HG03442 (cell line): Measurements from ENCODE around the gene LIG4.
"Not testable (repeated sequence)": the region's sequence is repeated elsewhere in the genome, so short reads cannot be mapped to it uniquely, and the experiment has no call there.

ENCODE experiments used
- ATAC-seq: cut with Tn5 transposase; IDR thresholded peaks from one replicate; pipeline ENCODE4 v1.9.1; 2021; ENCODE audit warnings: mild to moderate bottlenecking, moderate library complexity; ENCODE audit not compliant: unreplicated experiment

LIG4 gene

DNA sequence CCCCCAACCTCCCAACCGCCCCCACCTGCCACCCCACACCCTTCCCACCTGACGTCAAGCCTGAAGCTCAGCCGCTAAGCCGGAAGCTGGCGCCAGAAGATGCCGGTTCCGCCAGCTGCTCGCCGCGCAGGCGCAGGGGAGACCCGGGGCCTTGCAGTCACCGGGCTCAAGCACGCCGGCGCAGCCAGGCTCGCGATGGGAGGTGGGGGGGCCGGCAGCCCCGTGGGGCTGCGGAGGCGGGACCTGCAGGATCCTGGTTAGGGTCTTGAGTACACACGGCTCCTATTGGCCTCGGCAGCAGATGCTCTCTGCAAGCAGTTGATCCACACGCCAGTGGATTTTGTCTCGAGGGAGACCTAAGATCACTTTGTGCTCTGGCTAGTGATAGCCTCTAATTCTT is at the start of gene LIG4:
Gene LIG4 (minus strand): TSS at position 101 of the 400 bp plus-strand sequence. CDS start 4,268 bp downstream, outside the sequence.
- peak; percentile 66 for ATAC-seq

DNA sequence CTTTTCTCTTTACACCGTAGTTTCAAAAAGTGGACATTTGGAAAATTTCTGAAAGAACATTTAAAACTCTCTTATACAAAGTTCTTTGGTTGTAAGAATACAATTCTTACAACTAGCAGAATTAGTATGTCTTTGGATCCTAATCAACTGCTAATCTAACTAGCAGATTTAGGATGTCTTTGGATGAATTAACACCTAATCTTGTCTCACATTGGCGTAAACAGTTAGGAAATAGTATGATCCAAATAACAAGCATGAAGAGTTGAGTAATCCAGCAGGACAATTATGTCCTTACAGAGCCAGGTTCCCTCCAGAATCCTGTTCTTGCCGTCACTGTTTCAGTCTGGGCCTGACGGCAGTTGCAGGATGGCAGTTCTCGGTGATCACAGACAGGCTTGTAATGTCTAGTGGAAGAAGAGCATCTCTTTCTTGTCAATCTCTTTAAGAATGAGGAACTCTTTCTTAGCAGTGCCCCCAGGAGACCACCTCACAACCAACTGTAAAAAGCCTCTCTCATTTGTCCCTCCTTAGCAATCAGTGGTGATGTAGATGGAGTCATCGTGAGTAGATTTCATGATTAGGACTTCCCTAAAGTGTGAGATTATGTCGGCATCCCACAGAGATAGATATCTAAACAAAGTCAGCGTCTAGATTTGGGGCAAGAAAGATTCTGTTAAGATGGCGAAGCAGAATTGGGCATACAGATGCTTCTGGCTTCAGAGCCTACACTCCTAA is 48.5 kb upstream of the LIG4 start:
- no peak for ATAC-seq

DNA sequence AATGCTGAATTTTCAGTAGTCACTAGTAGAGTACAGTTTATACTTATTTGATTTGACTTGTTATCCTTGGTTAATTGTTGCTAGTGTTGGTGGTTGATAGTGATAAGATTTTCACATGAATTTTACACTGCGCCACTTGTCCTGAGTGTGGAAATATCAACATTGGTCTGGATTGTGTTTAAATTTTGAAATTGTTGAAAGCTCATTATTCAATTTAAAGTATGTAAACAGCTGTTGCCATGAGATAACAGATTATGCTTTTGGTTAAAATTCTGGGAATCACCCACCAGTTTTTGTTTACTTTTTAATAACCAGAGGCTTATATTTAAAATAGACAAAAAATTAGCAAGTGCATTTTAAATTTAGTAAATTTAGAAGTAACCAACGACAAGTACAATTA is 41.9 kb upstream of the LIG4 start:
- ATAC-seq, result no peak

DNA sequence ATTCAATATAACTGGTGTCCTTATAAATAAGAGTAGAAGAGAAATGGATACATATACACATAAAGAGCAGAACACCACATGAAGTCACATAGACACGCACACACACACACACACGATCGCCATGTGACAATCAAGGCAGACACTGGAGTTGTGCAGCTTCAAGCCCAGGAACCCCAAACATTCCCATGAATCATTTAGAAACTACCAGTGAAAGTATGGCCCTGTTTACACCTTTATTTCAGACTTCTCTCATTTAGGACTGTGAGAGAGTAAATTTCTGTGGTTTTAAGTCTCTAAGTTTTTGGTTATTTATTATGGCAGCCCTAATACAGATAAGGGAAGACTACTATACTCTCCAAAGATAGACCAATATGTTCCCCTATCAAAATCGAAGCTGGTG is 33.8 kb upstream of the LIG4 start:
- peak; percentile 64 for ATAC-seq

DNA sequence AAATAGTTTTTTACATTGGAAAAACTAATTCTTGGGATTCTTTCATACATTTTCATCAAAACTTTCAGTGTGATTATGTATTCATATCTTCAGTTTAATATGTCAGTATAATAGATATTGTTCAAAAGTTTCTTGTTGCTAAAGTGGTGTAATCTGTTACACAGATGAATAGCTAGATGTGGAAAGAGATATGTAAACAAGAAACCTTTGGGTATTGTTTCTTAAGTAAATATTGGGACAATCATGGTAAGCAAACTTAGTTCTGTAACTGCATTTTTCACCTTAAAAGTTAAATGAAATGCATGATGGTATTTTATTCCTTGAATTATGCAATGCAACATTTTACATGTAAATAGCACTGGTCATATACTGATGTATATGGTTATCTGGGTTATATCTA is 15.0 kb upstream of the LIG4 start:
- ATAC-seq, result no peak

DNA sequence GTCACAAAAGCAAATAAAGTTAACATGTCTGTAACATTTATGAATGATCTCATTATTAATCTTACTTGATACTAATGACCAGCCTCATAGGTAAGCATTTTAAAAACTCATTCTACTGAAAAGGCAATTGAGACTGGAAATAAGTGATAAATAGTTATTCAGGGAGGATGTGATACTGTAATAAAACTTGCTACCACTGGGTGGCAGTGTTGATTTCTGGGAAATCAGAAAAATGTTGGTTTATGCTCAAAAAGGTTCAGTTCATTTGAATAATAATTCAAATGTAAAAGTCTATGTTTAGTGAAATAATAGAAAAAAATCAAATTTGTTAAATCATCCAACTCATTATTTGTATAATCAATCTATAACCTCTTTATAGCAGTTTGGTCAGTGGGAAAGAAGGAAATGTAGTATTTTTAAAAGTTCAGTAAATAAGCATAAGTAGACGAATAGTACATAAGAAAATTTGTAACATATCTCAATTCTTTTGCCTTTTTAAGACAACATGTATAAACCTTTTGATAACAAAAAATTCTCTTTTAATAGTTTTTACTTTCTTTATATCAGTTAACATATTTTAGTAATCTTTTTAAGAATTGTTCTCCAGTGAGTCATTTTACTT is 12.4 kb upstream of the LIG4 start:
- ATAC-seq, result no peak

DNA sequence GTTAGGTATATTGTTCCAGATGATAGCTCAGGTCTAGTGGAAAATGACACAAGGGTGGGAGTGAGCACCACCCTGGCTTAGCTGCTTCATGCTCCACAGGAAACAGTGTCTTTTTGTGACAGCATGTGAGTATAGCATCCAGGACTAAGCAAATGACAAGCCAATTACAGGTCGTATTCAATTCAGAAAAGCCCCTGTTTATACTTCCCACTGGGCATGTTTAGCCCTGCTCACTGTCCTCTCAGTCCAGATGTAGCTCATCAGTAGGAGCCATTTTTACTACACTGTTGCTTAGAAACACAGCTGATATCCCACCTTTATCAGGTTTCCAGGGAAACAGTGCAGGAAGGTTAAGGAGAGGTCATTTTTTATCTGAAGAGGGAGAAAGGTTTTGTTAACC is 10.8 kb upstream of the LIG4 start:
- ATAC-seq, result peak; percentile 34

DNA sequence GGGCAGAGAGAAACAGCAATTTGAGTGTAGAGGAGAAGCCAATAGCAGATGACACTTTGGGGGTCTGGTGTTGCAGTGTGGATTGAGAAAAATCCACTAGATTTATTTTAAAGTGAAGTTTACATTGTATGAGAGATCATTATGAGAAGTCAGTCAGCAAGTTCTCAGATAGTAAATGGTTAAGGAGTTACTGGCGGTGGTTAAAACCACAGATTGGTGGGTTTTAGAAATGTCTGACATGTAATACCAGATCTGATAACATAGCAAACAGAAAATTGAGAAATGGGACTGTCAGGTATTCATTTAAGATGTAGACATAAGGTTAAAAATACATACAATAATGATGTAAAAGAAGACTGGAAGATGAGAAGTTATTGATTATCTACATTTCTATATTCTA is 10.1 kb upstream of the LIG4 start:
- peak; percentile 49 for ATAC-seq

DNA sequence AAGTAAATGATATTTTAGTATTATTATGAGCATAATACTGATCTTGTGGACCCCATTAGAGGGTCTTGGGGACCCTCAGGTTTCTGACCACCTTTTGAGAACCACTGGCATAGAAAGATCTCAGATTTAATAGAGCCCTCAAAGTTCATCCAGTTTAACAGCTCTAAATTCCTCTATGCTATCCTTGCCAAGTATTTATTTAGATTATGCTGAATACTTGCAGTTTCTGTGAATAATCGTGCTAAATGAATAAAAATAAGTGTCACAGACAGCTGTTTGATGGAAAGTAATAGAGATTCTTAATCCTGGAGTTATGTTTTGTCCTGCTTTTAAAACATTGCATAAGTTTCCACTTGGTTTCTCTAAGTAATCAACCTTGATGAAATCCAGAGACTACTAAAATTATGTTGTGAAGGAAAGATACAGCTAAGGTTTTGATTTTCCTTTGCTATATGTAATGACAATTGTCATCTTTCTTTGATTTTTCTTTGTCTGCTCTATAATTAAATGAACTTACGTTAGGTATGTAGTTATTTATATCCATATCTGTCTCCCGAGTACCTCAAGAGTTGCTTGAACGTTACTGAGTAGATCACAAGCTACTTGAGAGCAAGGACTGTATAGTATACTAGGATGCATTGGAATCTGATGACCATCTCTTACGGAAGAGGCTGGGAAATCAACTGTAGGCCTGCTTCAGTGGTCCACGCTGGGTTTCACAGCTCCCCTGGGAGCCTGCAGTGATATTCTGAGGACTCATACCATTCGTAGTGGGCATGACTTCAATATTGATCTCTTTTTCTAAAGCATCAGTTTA is 8.6 kb upstream of the LIG4 start:
- no peak for ATAC-seq

DNA sequence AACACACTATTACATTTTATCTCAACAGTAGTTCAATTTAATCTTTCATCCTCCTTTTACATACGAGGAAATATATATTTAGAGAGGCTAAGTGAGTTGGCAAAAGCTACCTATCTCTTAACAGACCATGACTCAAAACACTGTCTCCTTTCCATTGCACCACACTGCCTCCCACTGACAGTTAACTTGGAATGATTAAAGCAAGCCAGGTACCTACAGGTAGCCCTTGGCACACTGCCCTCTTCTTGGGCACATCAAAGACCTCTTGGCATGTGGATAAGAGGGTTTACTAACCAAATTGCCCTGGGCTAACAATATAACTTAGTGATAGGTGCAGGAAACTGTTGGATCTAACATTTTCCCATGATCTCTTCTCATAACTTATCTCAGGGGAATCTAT is 4.7 kb upstream of the LIG4 start:
- ATAC-seq, result no peak

DNA sequence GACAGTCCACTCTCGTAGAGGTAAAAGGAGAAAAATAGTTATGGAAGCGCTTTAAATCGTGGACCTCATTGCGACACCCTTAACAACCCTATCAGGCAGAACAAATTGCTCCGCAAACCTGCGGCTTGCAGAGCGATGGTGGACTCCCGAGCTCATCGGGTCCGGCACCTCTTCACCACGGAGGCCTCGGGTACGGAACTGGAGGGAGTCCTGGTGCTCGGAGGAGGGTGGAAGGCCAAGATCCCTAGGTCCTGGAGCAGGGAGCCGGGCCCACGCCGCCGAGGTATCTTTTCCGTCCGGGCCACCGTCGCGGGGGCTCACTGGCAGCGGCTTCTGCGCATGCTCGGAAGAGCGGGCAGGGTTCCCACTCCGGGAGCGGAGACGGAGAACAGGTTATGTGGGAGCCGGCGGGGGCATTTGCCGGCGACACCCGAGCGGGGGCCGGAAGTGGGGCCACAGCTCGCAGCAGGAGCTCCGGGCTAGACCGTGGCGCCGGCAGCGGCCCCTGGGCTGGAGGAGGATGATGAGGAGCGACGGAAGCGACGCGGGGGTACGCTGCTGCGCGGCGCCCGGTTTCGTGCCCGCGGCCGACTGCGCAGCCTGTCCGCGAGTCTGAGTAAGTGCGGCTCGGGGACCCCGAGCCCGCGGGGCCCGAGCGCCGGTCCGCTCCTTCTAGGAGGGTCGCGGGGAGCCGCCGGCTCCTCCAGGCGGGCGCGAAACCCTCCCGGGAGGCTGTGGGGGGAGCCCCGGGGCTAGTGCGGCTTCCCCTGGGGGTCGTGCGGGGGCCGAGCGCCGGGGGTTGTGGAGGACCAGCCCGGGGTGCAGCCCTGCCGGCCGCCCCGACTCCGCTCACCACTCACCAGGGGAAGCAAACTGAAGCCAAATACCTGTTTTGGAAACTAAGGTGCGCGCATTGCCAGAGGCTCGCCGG is 3.0 kb upstream of the LIG4 start, which contains the start of gene ABHD13:
Gene ABHD13 (plus strand): TSS at position 349 of the 931 bp plus-strand sequence. CDS start 10,827 bp downstream, outside the sequence.
- ATAC-seq, result peak; percentile 73

DNA sequence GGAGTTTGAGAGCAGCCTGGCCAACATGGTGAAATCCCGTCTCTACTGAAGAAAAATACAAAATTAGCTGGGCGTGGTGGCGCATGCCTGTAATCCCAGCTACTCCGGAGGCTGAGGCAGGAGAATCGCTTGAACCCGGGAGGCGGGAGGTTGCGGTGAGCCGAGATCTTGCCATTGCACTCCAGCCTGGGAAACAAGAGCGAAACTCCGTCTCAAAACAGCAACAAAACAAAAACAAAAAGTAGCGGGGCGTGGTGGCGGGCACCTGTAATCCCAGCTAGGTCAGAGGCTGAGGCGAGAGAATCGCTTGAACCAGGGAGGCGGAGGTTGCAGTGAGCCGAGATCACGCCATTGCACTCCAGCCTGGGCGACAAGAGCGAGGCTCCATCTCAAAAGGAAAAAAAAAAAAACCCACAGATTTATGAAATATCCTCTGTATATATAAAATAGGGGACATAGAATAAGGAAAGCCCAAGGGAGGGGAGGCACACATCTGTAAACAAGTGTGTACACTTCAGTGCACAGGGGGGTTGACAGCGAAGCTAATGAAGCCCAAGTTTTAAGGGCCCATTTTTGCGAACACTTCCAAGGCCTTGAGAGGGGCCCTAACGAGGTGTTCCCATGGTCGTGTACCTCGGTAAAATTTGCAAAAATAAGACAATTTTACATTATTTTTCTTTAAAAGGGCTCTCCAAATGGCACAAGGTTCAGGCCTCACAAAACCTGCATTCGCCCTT is 2.1 kb upstream of the LIG4 start:
- ATAC-seq, result not testable (repeated sequence)

DNA sequence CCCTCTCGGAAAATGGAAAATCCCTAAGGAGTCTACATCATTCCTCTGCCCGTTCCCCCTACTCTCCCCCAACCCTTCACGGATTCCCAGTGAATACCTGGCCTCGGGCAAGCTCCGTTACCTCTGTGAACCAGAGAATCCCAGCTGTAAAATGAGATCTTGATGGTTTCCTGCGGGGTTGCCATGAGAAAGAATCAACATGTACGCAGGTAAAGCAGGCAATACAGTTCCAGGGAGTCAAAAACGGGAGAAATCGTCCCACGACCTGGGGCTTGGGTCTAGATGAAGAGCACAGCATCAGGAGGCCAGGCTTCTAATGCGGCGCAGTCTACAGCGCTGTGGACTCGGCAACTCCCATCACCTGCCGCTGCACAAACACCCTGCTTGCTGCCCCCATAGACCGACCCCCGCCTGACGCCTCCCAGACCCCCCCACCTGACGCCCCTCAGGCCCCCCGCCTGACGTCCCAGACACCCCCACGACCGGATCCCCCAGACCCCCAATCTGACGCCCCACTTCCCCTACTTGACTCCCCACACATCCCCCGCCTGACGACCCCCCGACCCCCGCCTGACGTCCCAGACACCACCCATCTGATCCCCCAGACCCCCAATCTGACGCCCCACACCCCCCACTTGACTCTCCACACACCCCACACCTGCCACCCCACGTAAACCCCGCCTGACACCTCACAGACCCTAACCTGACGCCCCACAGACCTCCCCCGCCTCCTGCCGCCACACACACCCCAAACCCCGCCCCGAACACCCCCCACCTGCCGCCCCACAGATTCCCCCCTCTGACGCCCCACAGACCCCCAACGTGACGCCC is 680 bp downstream of the LIG4 start:
- ATAC-seq, result no peak

DNA sequence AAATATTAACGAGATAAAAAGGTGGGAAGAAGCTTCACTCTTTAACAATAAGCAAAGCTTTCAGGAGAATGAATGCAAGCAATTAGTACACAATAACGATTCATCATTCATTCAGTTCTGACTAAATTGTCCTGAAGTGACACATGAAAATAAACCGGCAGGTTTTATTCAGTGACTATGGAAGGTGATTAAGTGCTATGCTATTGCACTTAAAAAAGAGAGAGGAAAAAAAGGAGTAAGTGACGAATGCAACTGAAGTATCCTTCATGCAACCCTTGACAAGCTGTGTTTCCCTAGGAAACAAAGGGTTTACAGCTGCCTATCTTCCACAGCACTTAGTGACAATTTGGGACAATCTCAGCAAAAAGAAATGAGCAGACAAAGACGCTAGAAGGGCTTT is 1.4 kb downstream of the LIG4 start:
- no peak for ATAC-seq

DNA sequence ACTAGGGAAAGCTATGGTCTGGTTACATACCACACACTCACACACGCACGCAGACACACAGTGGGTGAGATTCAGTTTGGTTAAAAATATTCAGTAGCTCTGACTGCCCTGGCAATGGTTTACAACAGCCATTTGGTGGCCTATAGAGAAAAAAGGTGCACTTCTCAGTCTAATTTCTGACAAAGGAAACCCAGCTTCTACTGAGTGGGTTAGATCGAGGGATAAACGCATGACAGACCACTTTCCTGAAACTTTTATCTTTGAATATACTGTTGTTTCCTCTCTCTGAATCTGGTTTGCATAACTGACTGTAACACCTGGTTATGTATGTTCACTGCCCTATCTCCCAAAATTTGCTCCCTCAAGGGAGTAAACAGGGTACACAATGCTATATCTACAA is 2.5 kb downstream of the LIG4 start:
- peak; percentile 35 for ATAC-seq

DNA sequence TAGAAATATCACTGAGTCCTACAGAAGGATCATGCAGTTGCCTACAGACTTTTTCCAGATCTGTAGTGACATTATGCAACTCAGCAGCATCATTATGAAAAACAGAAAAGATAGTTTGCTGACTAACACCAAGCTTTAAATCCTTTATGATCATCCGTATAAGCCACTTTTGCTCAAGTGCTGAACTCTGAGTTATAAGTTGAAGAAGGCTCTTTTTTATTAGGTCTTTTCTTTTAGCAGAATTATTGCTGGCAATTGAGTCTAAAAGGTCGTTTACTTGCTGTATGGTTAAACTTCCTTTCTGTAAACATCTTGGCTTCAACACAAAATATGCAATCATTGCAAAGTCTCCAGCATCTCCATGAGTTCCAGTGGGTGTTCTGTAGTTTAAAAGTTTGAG is 4.8 kb downstream of the LIG4 start:
- ATAC-seq, result no peak

DNA sequence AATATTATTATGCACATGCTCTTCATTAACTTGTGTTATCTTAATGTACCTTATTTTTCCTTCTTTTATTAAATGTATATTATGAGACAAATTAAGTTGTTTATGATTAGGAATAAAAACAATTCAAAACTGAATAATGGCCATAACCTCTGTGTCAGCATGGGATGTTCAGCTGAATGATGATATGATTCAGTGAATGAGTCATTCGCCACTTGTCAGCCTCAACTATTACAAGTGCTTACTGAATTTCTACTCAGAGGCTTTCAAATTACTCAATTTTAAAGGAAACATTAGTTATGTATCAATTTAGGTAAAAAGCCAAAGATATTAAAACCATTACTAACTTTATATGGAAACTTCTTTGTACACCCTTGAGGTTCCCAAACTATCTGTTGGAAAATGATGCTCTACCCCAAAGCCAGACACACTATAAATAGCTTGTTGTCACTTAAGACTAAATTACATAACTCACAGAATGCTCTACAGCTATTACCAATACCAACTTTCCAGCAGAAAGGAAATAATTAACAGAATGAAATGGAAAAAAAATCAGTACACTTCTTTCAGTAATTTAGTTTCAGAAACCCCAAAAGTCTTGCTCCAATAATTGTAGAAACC is 14.4 kb downstream of the LIG4 start:
- ATAC-seq, result no peak

DNA sequence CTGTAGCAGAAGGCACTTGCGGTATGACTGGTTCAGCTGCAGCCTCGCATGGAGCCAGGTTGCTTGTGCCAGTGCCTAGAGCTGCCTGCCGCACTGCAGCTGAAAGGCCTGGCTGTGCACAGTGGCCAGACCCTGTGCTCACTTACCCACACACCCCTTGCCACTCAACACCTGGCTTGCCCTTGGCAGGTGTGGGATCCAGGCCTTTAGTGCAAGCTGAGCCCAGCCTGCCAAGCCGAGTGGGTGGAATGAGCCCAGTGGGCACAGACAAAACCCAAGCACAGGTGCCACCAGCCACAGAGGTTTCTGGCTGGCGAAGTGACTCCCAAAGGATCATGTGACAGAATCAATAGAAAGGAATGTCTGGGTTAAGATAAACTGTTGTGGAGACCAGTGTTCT is 19.5 kb downstream of the LIG4 start:
- no peak for ATAC-seq

DNA sequence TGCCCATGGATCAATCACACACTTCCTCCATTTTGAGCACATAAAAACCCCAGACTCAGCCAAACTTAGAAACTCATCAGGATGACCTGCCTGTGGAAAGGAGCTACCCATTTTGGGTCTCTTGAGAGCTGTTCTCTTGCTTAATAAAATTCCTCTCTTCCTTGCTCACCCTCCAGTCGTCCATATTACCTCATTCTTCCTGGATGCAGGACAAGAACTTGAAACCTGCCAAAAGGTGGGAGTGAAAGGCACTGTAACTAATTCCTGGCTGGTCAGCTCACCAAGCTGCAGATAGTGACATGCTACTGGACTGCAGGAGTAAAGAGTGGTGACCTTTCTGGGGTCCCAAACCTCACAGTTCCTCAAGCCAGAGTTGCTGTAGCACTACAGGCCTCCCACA is 20.2 kb downstream of the LIG4 start:
- ATAC-seq, result no peak
